Neural progenitor cell (in vitro differentiated cells): ENCODE measurements around the gene ZCCHC10. TPM values are rescaled to one million over a fixed set of nuclear protein-coding genes. Genes with fewer than 3 reads are reported as not detected.

Experiments used
- DNase-seq: peaks from one replicate; pipeline ENCODE4 v3.0.0-alpha.2; 2016; ENCODE audit warnings: low spot score
- H2AFZ ChIP-seq: fragments of 200-600 bp; sonication (generic); replicated peaks from 2 replicates; pipeline ENCODE4 v1.6.1; 2016; ENCODE audit warnings: antibody characterized with exemption
- H3F3A ChIP-seq: fragments of 200-600 bp; sonication (generic); 2 replicates; pipeline ENCODE4 v1.6.1; 2016; ENCODE audit warnings: antibody characterized with exemption, low read depth
- H3K27ac ChIP-seq: fragments of 200-600 bp; sonication (generic); 2 replicates; pipeline ENCODE4 v1.5.1; 2016; ENCODE audit warnings: mild to moderate bottlenecking
- H3K27me3 ChIP-seq: fragments of 200-600 bp; sonication (generic); 2 replicates; pipeline ENCODE4 v1.6.1; 2016; ENCODE audit warnings: mild to moderate bottlenecking, moderate library complexity
- H3K36me3 ChIP-seq: fragments of 200-600 bp; sonication (generic); 2 replicates; pipeline ENCODE4 v1.5.1; 2016
- H3K4me1 ChIP-seq: fragments of 200-600 bp; sonication (generic); 2 replicates; pipeline ENCODE4 v1.6.1; 2016; ENCODE audit warnings: mixed run types
- H3K4me2 ChIP-seq: fragments of 200-600 bp; sonication (generic); 2 replicates; pipeline ENCODE4 v1.6.1; 2016
- H3K4me3 ChIP-seq: fragments of 200-600 bp; sonication (generic); 2 replicates; pipeline ENCODE4 v1.5.1; 2016
- H3K79me2 ChIP-seq: fragments of 200-600 bp; sonication (generic); 2 replicates; pipeline ENCODE4 v1.6.1; 2016; ENCODE audit warnings: low read depth
- H3K9ac ChIP-seq: fragments of 200-600 bp; sonication (generic); 2 replicates; pipeline ENCODE4 v1.6.1; 2016
- H3K9me3 ChIP-seq: fragments of 200-600 bp; sonication (generic); 2 replicates; pipeline ENCODE4 v1.5.1; 2016; ENCODE audit warnings: low read depth
- H4K20me1 ChIP-seq: fragments of 200-600 bp; sonication (generic); 2 replicates; pipeline ENCODE4 v1.6.1; 2016; ENCODE audit warnings: low read depth
- H3K27ac Mint-ChIP-seq: 3 replicates; pipeline ENCODE4 v1.8.0; 2021; ENCODE audit warnings: mixed read lengths
- H3K27me3 Mint-ChIP-seq: 2 replicates; pipeline ENCODE4 v1.8.0; 2022; ENCODE audit warnings: low read depth, mild to moderate bottlenecking, inconsistent platforms, moderate library complexity, mixed read lengths; ENCODE audit not compliant: insufficient read depth
- H3K36me3 Mint-ChIP-seq: 3 replicates; pipeline ENCODE4 v1.8.0; 2021; ENCODE audit warnings: mixed read lengths
- H3K4me1 Mint-ChIP-seq: 3 replicates; pipeline ENCODE4 v1.8.0; 2021; ENCODE audit warnings: mixed read lengths
- H3K4me3 Mint-ChIP-seq: 3 replicates; pipeline ENCODE4 v1.8.0; 2021; ENCODE audit warnings: mild to moderate bottlenecking, moderate library complexity, mixed read lengths
- H3K9me3 Mint-ChIP-seq: 3 replicates; pipeline ENCODE4 v1.8.0; 2020; ENCODE audit warnings: mixed read lengths
- CTCF ChIP-seq: fragments of 200-600 bp; sonication (generic); IDR thresholded peaks from 2 replicates; pipeline ENCODE4 v1.5.1; 2017; ENCODE audit warnings: antibody characterized with exemption, mild to moderate bottlenecking
- EZH2 ChIP-seq: fragments of 200-600 bp; sonication (generic); IDR thresholded peaks from 2 replicates; pipeline ENCODE4 v1.6.1; 2017; ENCODE audit warnings: antibody characterized with exemption, mild to moderate bottlenecking, moderate library complexity
- EZH2phosphoT487 ChIP-seq: fragments of 200-600 bp; sonication (generic); IDR thresholded peaks from 2 replicates; pipeline ENCODE4 v1.6.1; 2017; ENCODE audit warnings: antibody characterized with exemption
- total RNA-seq: library from RNA; depleted of rRNA; stranded (reverse); fragments of >200 nt; gene quantifications from 2 replicates; pipeline ENCODE4 v1.2.3, GENCODE V29; 2015; ENCODE audit warnings: low replicate concordance

The ZCCHC10 gene
- total RNA-seq, 1 donor from 2014 or later = 37.0 TPM

- Histone ChIP-seq H3F3A (no peaks in the 10 kb centered on the region), H3K4me1 (no peaks in the 10 kb centered on the region), H4K20me1 (no peaks in the 10 kb centered on the region), H3K36me3 (no peaks in the 10 kb centered on the region), H3K9ac (no peak overlapping the region), H3K79me2 (no peaks in the 10 kb centered on the region), H3K27me3 (no peaks in the 10 kb centered on the region), H2AFZ (no peak overlapping the region), H3K27ac (no peak overlapping the region), H3K4me2 (no peak overlapping the region), H3K4me3 (no peak overlapping the region), H3K9me3 (no peaks in the 10 kb centered on the region)
- no peak overlapping the region for H3K27ac Mint-ChIP-seq
- H3K4me1 Mint-ChIP-seq = no peaks in the 10 kb centered on the region
- no peak overlapping the region for H3K4me3 Mint-ChIP-seq
- H3K9me3 Mint-ChIP-seq = peaks cover 18% of the 10 kb centered on the region
- TF ChIP-seq EZH2 (no peak), CTCF (no peak), EZH2phosphoT487 (no peak)
- H3K27me3 Mint-ChIP-seq = peaks cover 4% of the 10 kb centered on the region
- H3K36me3 Mint-ChIP-seq = no peaks in the 10 kb centered on the region
- no peak for DNase-seq
These were observed 45.1 kb downstream of the ZCCHC10 start for GRCh38 chr5:132981288-132981687.

DNA sequence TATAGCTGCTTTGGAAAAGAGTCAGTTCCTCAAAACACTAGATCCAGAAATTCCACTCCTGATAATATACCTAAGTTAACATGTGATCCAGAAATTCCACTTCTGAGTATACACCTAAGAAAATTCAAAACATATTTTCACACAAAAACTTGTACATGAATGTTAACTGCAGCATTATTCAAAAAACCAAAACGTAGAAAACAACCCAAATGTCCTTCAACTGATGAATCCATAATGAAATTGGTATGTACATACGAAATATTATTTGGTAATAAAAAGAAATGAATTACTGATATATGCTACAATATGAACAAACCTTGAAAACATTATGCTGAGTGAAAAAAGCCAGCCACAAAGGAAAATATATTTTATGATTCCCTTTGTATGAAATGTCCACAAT, 46.4 kb downstream of the ZCCHC10 start:
- no peak overlapping the region for H3K27ac Mint-ChIP-seq
- Histone ChIP-seq H3K27ac (no peak overlapping the region), H4K20me1 (no peaks in the 10 kb centered on the region), H3K9me3 (no peaks in the 10 kb centered on the region), H3K4me3 (no peak overlapping the region), H3K4me2 (no peak overlapping the region), H2AFZ (no peak overlapping the region), H3K79me2 (no peaks in the 10 kb centered on the region), H3F3A (no peaks in the 10 kb centered on the region), H3K36me3 (no peaks in the 10 kb centered on the region), H3K4me1 (no peaks in the 10 kb centered on the region), H3K9ac (no peak overlapping the region), H3K27me3 (no peaks in the 10 kb centered on the region)
- no peak for DNase-seq
- peaks cover 21% of the 10 kb centered on the region for H3K9me3 Mint-ChIP-seq
- no peaks in the 10 kb centered on the region for H3K36me3 Mint-ChIP-seq
- peaks cover 4% of the 10 kb centered on the region for H3K27me3 Mint-ChIP-seq
- H3K4me3 Mint-ChIP-seq = no peak overlapping the region
- H3K4me1 Mint-ChIP-seq = no peaks in the 10 kb centered on the region
- TF ChIP-seq EZH2phosphoT487 (no peak), EZH2 (no peak), CTCF (no peak)

- H3K27me3 ChIP-seq = no peaks in the 10 kb centered on the region
- no peak overlapping the region for H3K9ac ChIP-seq
- H3K9me3 Mint-ChIP-seq = peaks cover 21% of the 10 kb centered on the region
- H3K36me3 ChIP-seq = no peaks in the 10 kb centered on the region
- no peaks in the 10 kb centered on the region for H3K9me3 ChIP-seq
- no peaks in the 10 kb centered on the region for H3K36me3 Mint-ChIP-seq
- no peak overlapping the region for H2AFZ ChIP-seq
- no peak overlapping the region for H3K4me2 ChIP-seq
- H3K27ac ChIP-seq = no peak overlapping the region
- no peaks in the 10 kb centered on the region for H3K79me2 ChIP-seq
- H3K4me1 Mint-ChIP-seq = no peaks in the 10 kb centered on the region
- no peak overlapping the region for H3K4me3 ChIP-seq
- H3K4me1 ChIP-seq = no peaks in the 10 kb centered on the region
- H3K27me3 Mint-ChIP-seq = peaks cover 4% of the 10 kb centered on the region
- H3K4me3 Mint-ChIP-seq = no peak overlapping the region
- TF ChIP-seq EZH2 = no peak
- TF ChIP-seq EZH2phosphoT487 = no peak
- no peak for TF ChIP-seq CTCF
- no peak overlapping the region for H3K27ac Mint-ChIP-seq
- H3F3A ChIP-seq = no peaks in the 10 kb centered on the region
- DNase-seq = no peak
- H4K20me1 ChIP-seq = no peaks in the 10 kb centered on the region
These were observed 46.9 kb downstream of the ZCCHC10 start for GRCh38 chr5:132979367-132979940.
